ENCODE measurements around the gene FOXP4. TPM values are rescaled to one million over a fixed set of nuclear protein-coding genes. Genes with fewer than 3 reads are reported as not detected.

The FOXP4 gene
- total and polyA plus RNA-seq, 2 of the 13 experiments (the other 11 are each of a cell fraction or from before 2014, with no cell fraction given): 11.0 to 12.4 TPM

DNA sequence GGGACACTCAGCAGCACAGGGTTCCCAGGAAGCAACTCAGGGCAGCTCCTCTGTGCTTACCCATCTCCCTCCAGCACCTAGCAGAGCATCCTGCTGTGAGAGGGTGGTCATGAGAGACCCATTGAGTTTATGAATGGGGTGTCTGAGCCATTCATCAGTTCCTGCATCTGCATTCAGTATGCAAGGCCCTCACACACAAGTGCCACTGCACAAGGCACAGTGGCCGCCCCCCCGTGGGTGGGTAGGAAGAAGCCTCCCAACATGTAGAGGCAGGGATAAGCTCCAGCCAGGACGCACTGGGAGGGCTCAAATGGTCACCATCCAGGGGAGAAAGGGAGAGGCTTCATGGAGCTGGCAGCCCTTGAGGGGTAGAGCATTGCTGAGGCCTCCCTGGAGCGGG lies 43.0 kb downstream of the FOXP4 start (continued):
- TF ChIP-seq ZNF124 (CRISPR knock-in tag; IDR thresholded peaks at IDR 0.05) (no peak), ZNF460 (CRISPR knock-in tag; IDR thresholded peaks at IDR 0.05; ENCODE audit: borderline replicate concordance) (no peak), TAF1 (CRISPR knock-in tag; IDR thresholded peaks at IDR 0.05) (no peak), NFE2L1 (CRISPR knock-in tag; IDR thresholded peaks at IDR 0.05; ENCODE audit: borderline replicate concordance) (no peak), ZBTB20 (CRISPR knock-in tag; IDR thresholded peaks at IDR 0.05; ENCODE audit: borderline replicate concordance, low read depth) (no peak), KAT2B (IDR thresholded peaks at IDR 0.05; ENCODE audit: borderline replicate concordance, low read depth, low read length) (no peak), GTF3A (CRISPR knock-in tag; conservative IDR thresholded peaks at IDR 0.05) (no peak), POLR2A (IDR thresholded peaks at IDR 0.05; ENCODE audit: insufficient read depth in 1 of 2, low read depth in 2 of 2, low read length in 2 of 2) (0 out of 4 replicates have a peak, but pooled peaks of 1 of the 2 experiments have one; percentile 4), ZNF83 (CRISPR knock-in tag; IDR thresholded peaks at IDR 0.05; ENCODE audit: borderline replicate concordance) (no peak), FOXM1 (CRISPR knock-in tag; IDR thresholded peaks at IDR 0.05) (no peak), FIP1L1 (IDR thresholded peaks at IDR 0.05; ENCODE audit: borderline replicate concordance, insufficient read depth, low read depth, low read length) (no peak)
- TF ChIP-seq, protein P1, sequence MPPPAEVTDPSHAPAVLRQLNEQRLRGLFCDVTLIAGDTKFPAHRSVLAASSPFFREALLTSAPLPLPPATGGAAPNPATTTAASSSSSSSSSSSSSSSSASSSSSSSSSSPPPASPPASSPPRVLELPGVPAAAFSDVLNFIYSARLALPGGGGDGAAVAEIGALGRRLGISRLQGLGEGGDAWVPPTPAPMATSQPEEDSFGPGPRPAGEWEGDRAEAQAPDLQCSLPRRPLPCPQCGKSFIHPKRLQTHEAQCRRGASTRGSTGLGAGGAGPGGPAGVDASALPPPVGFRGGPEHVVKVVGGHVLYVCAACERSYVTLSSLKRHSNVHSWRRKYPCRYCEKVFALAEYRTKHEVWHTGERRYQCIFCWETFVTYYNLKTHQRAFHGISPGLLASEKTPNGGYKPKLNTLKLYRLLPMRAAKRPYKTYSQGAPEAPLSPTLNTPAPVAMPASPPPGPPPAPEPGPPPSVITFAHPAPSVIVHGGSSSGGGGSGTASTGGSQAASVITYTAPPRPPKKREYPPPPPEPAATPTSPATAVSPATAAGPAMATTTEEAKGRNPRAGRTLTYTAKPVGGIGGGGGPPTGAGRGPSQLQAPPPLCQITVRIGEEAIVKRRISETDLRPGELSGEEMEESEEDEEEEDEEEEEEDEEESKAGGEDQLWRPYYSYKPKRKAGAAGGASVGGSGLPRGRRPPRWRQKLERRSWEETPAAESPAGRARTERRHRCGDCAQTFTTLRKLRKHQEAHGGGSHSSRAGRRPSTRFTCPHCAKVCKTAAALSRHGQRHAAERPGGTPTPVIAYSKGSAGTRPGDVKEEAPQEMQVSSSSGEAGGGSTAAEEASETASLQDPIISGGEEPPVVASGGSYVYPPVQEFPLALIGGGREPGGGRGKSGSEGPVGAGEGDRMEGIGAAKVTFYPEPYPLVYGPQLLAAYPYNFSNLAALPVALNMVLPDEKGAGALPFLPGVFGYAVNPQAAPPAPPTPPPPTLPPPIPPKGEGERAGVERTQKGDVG (CRISPR knock-in tag; IDR thresholded peaks at IDR 0.05; ENCODE audit: borderline replicate concordance): no peak
- TF ChIP-seq, protein P2, sequence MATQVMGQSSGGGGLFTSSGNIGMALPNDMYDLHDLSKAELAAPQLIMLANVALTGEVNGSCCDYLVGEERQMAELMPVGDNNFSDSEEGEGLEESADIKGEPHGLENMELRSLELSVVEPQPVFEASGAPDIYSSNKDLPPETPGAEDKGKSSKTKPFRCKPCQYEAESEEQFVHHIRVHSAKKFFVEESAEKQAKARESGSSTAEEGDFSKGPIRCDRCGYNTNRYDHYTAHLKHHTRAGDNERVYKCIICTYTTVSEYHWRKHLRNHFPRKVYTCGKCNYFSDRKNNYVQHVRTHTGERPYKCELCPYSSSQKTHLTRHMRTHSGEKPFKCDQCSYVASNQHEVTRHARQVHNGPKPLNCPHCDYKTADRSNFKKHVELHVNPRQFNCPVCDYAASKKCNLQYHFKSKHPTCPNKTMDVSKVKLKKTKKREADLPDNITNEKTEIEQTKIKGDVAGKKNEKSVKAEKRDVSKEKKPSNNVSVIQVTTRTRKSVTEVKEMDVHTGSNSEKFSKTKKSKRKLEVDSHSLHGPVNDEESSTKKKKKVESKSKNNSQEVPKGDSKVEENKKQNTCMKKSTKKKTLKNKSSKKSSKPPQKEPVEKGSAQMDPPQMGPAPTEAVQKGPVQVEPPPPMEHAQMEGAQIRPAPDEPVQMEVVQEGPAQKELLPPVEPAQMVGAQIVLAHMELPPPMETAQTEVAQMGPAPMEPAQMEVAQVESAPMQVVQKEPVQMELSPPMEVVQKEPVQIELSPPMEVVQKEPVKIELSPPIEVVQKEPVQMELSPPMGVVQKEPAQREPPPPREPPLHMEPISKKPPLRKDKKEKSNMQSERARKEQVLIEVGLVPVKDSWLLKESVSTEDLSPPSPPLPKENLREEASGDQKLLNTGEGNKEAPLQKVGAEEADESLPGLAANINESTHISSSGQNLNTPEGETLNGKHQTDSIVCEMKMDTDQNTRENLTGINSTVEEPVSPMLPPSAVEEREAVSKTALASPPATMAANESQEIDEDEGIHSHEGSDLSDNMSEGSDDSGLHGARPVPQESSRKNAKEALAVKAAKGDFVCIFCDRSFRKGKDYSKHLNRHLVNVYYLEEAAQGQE (IDR thresholded peaks at IDR 0.05; ENCODE audit: borderline replicate concordance in 1 of 2, low read depth in 1 of 2, low read length in 2 of 2): no peak
- TF ChIP-seq, protein P3, sequence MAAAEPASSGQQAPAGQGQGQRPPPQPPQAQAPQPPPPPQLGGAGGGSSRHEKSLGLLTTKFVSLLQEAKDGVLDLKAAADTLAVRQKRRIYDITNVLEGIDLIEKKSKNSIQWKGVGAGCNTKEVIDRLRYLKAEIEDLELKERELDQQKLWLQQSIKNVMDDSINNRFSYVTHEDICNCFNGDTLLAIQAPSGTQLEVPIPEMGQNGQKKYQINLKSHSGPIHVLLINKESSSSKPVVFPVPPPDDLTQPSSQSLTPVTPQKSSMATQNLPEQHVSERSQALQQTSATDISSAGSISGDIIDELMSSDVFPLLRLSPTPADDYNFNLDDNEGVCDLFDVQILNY (CRISPR knock-in tag; conservative IDR thresholded peaks at IDR 0.05): no peak
- TF ChIP-seq, protein P4, sequence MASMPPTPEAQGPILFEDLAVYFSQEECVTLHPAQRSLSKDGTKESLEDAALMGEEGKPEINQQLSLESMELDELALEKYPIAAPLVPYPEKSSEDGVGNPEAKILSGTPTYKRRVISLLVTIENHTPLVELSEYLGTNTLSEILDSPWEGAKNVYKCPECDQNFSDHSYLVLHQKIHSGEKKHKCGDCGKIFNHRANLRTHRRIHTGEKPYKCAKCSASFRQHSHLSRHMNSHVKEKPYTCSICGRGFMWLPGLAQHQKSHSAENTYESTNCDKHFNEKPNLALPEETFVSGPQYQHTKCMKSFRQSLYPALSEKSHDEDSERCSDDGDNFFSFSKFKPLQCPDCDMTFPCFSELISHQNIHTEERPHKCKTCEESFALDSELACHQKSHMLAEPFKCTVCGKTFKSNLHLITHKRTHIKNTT (CRISPR knock-in tag; IDR thresholded peaks at IDR 0.05): no peak

All from HepG2 (cell line).